Endodermal cell (in vitro differentiated cells): Measurements from ENCODE around the gene CD46. TPM values are rescaled to one million over a fixed set of nuclear protein-coding genes. Genes with fewer than 3 reads are reported as not detected.

Experiments
- DNase-seq: peaks from one replicate; pipeline ENCODE4 v3.0.0-alpha.2; 2017
- H3K27ac ChIP-seq: 2 replicates; pipeline ENCODE4 v1.5.1; 2013; ENCODE audit warnings: mild to moderate bottlenecking, low read depth, low read length, moderate library complexity
- H3K27me3 ChIP-seq: 2 replicates; pipeline ENCODE4 v1.6.1; 2013; ENCODE audit warnings: mild to moderate bottlenecking, low read length, moderate library complexity; ENCODE audit not compliant: insufficient read depth, control insufficient read depth, poor library complexity, severe bottlenecking
- H3K36me3 ChIP-seq: 2 replicates; pipeline ENCODE4 v1.7.0; 2013; ENCODE audit warnings: mild to moderate bottlenecking, low read length, moderate library complexity; ENCODE audit not compliant: control insufficient read depth, insufficient read depth
- H3K4me1 ChIP-seq: one replicate; pipeline ENCODE4 v1.7.0; 2013; ENCODE audit warnings: low read length; ENCODE audit not compliant: control insufficient read depth, insufficient read depth
- H3K4me3 ChIP-seq: 2 replicates; pipeline ENCODE4 v1.5.1; 2013; ENCODE audit warnings: mild to moderate bottlenecking, low read length, moderate library complexity
- H3K9ac ChIP-seq: 2 replicates; pipeline ENCODE4 v1.6.1; 2013; ENCODE audit warnings: mild to moderate bottlenecking, low read length, moderate library complexity; ENCODE audit not compliant: poor library complexity, severe bottlenecking; ENCODE audit errors: extremely low read depth
- H3K9me3 ChIP-seq: 2 replicates; pipeline ENCODE4 v1.6.1; 2013; ENCODE audit warnings: mild to moderate bottlenecking, low read length, moderate library complexity; ENCODE audit not compliant: control insufficient read depth
- H3K27ac Mint-ChIP-seq: 2 replicates; pipeline ENCODE4 v1.8.0; 2020; ENCODE audit warnings: mixed read lengths
- H3K27me3 Mint-ChIP-seq: 2 replicates; pipeline ENCODE4 v1.8.0; 2021; ENCODE audit warnings: mild to moderate bottlenecking, mixed read lengths; ENCODE audit not compliant: insufficient read depth
- H3K36me3 Mint-ChIP-seq: 2 replicates; pipeline ENCODE4 v1.8.0; 2020; ENCODE audit warnings: low read depth, mixed read lengths
- H3K4me1 Mint-ChIP-seq: 2 replicates; pipeline ENCODE4 v1.8.0; 2020; ENCODE audit warnings: mixed read lengths
- H3K4me3 Mint-ChIP-seq: 2 replicates; pipeline ENCODE4 v1.8.0; 2020; ENCODE audit warnings: mild to moderate bottlenecking, moderate library complexity, mixed read lengths
- H3K9me3 Mint-ChIP-seq: 2 replicates; pipeline ENCODE4 v1.8.0; 2020; ENCODE audit warnings: mild to moderate bottlenecking, mixed read lengths
- WGBS, 2 experiments: methylation state at CpG; one replicate each; pipeline versions ENCODE4 v1.1.5 to v1.1.7; 2013; ENCODE audit warnings: missing lambda C conversion rate in 2 of 2, mixed read lengths in 1 of 2; ENCODE audit not compliant: insufficient coverage in 1 of 2, insufficient read length in 1 of 2; 5-methylcytosine and 5-hydroxymethylcytosine counted together
- total RNA-seq, 2 donors: library from RNA; stranded (reverse); fragmentation: NEBNext Ultra II Directional in 1 of 2; extraction: Animal tissue kit (Norgen Biotek cat#: 25700) in 1 of 2; gene quantifications; 2 replicates in 1 of 2; 3 replicates in 1 of 2; pipeline ENCODE4 v1.2.1, GENCODE V29; 2021
- TF ChIP-seq, protein P1 (sequence below): fragments of 200-600 bp; sonication (generic); conservative IDR thresholded peaks from 2 replicates; pipeline ENCODE4 v1.5.0; 2021; ENCODE audit warnings: antibody characterized with exemption, mild to moderate bottlenecking

Gene CD46
- total RNA-seq, 2 donors from 2014 or later: 132 to 135 TPM

DNA sequence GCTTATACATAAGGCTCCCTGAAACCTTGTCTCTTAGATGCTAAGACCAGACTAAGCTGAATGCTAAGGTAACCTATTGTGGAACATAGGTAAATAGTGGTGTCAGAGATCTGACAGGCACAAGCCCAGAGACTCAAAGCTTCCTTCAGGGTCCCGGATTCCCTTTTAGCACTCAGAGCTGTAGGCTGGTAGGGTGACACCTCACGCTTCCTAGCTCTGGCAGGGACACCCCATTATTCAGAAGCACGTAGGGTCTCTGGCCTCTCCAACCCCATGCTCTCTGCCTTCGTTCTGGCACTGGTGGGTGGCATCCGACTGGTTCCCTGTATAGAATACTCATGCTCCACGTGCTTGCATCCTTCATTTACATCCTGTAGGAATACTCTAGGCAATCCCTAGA, 90.7 kb downstream of the CD46 start:
- no peaks in the 10 kb centered on the region for H3K4me1 ChIP-seq
- no peak overlapping the region for H3K27ac Mint-ChIP-seq
- no peak overlapping the region for H3K9ac ChIP-seq
- no peaks in the 10 kb centered on the region for H3K36me3 Mint-ChIP-seq
- TF ChIP-seq, protein P1, sequence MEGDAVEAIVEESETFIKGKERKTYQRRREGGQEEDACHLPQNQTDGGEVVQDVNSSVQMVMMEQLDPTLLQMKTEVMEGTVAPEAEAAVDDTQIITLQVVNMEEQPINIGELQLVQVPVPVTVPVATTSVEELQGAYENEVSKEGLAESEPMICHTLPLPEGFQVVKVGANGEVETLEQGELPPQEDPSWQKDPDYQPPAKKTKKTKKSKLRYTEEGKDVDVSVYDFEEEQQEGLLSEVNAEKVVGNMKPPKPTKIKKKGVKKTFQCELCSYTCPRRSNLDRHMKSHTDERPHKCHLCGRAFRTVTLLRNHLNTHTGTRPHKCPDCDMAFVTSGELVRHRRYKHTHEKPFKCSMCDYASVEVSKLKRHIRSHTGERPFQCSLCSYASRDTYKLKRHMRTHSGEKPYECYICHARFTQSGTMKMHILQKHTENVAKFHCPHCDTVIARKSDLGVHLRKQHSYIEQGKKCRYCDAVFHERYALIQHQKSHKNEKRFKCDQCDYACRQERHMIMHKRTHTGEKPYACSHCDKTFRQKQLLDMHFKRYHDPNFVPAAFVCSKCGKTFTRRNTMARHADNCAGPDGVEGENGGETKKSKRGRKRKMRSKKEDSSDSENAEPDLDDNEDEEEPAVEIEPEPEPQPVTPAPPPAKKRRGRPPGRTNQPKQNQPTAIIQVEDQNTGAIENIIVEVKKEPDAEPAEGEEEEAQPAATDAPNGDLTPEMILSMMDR: no peak
- H3K9me3 Mint-ChIP-seq: no peaks in the 10 kb centered on the region
- no peaks in the 10 kb centered on the region for H3K27me3 Mint-ChIP-seq
- no peaks in the 10 kb centered on the region for H3K27me3 ChIP-seq
- H3K27ac ChIP-seq: no peak overlapping the region
- H3K4me3 Mint-ChIP-seq: no peak overlapping the region
- no peaks in the 10 kb centered on the region for H3K36me3 ChIP-seq
- peak; percentile 17 for DNase-seq
- H3K4me1 Mint-ChIP-seq: no peaks in the 10 kb centered on the region
- no peaks in the 10 kb centered on the region for H3K9me3 ChIP-seq
- H3K4me3 ChIP-seq: no peak overlapping the region
- WGBS, 2 experiments: 87 to 90% methylated on average over 5 to 6 of the region's 6 CpGs

DNA sequence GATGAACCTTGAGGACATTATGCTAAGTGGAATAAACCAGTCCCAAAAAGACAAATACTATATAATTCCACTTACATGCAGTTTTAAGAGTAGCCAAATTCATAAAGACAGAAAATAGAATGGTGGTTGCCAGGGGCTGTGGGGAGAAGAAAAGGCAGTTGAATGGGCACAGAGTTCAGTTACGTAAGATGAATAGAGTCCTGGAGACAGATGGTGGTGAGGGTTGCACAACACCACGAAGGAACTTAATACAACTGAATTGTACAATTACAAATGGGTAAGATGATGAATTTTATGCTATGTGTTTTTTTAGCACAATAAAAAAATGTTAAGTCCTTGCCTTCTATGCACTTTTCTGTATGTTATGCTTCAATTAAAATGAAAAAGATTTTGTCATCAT, 92.5 kb downstream of the CD46 start:
- TF ChIP-seq, protein P1: no peak

More for the DNA sequence above, 92.5 kb downstream of the CD46 start:
- Mint-ChIP-seq H3K4me1 (no peaks in the 10 kb centered on the region), H3K4me3 (no peak overlapping the region), H3K27ac (no peak overlapping the region), H3K9me3 (no peaks in the 10 kb centered on the region), H3K36me3 (no peaks in the 10 kb centered on the region), H3K27me3 (no peaks in the 10 kb centered on the region)
- Histone ChIP-seq H3K9ac (no peak overlapping the region), H3K4me3 (no peak overlapping the region), H3K9me3 (no peaks in the 10 kb centered on the region), H3K36me3 (no peaks in the 10 kb centered on the region), H3K27ac (no peak overlapping the region), H3K4me1 (no peaks in the 10 kb centered on the region), H3K27me3 (no peaks in the 10 kb centered on the region)
- WGBS, 2 experiments: 98% methylated on average over 2 of the region's 2 CpGs; no CpG with 5 or more reads in 1 of the 2 experiments
- no peak for DNase-seq

Other genes starting within 250 kb of the CD46 start
- gene CR1L, start 106.9 kb upstream of the CD46 start, total RNA-seq: 1 to 10 TPM in 1 of 2 donors, not detected in 1; 1.9 TPM
- gene CD34, start 159.1 kb downstream of the CD46 start, total RNA-seq: 1 to 10 TPM; 1.6 to 6.9 TPM